ENCODE results near the gene CYP2W1.

Gene CYP2W1

GRCh38 chr7:944744-945143, 38.2 kb upstream of the CYP2W1 start:
- Histone ChIP-seq H3K4me2 (ENCODE audit: low read depth, low read length) (no peak overlapping the region), H3K79me2 (ENCODE audit: low read length) (no peaks in the 10 kb centered on the region), H3K36me3 (replicated peaks; ENCODE audit: insufficient read depth, low read length) (no peaks in the 10 kb centered on the region), H3K9me2 (replicated peaks; ENCODE audit: insufficient read depth, low read length) (no peaks in the 10 kb centered on the region), H3K4me3 (ENCODE audit: low read length) (no peak overlapping the region), H3K27ac (ENCODE audit: low read length) (no peak overlapping the region), H3F3A (ENCODE audit: insufficient read depth, low read length) (no peaks in the 10 kb centered on the region), H3K27me3 (replicated peaks; ENCODE audit: insufficient read depth, low read length) (peaks cover 50% of the 10 kb centered on the region), H4K20me1 (ENCODE audit: insufficient read depth, low read length) (no peaks in the 10 kb centered on the region), H3K4me1 (ENCODE audit: low read length) (peaks cover 2% of the 10 kb centered on the region; the same call in 1 of the 2 replicates), H3K9ac (ENCODE audit: low read length) (no peak overlapping the region), H3K9me3 (replicated peaks; ENCODE audit: insufficient read depth, low read length) (no peaks in the 10 kb centered on the region), H2AFZ (ENCODE audit: low read length) (no peak overlapping the region)
- no peak for TF ChIP-seq EZH2 (optimal IDR thresholded peaks at IDR 0.05; ENCODE audit: low read depth, low read length)
- TF ChIP-seq EZH2phosphoT487 (IDR thresholded peaks at IDR 0.05; ENCODE audit: low read length): no peak
- no peak for TF ChIP-seq CTCF (IDR thresholded peaks at IDR 0.05; ENCODE audit: low read length)
- DNase-seq: no peak

GRCh38 chr7:945147-945555, 37.8 kb upstream of the CYP2W1 start:
- no peaks in the 10 kb centered on the region for H3K9me2 ChIP-seq (replicated peaks; ENCODE audit: insufficient read depth, low read length)
- no peak overlapping the region for H3K27ac ChIP-seq (ENCODE audit: low read length)
- no peaks in the 10 kb centered on the region for H3K9me3 ChIP-seq (replicated peaks; ENCODE audit: insufficient read depth, low read length)
- H3K36me3 ChIP-seq (replicated peaks; ENCODE audit: insufficient read depth, low read length): no peaks in the 10 kb centered on the region
- H3K4me1 ChIP-seq (ENCODE audit: low read length): peaks cover 4% of the 10 kb centered on the region; the same call in 1 of the 2 replicates
- H3K4me3 ChIP-seq (ENCODE audit: low read length): no peak overlapping the region
- no peaks in the 10 kb centered on the region for H4K20me1 ChIP-seq (ENCODE audit: insufficient read depth, low read length)
- DNase-seq: no peak
- H3K4me2 ChIP-seq (ENCODE audit: low read depth, low read length): no peak overlapping the region
- TF ChIP-seq EZH2 (optimal IDR thresholded peaks at IDR 0.05; ENCODE audit: low read depth, low read length): no peak
- TF ChIP-seq CTCF (IDR thresholded peaks at IDR 0.05; ENCODE audit: low read length): no peak
- no peak for TF ChIP-seq EZH2phosphoT487 (IDR thresholded peaks at IDR 0.05; ENCODE audit: low read length)
- peaks cover 46% of the 10 kb centered on the region for H3K27me3 ChIP-seq (replicated peaks; ENCODE audit: insufficient read depth, low read length)
- no peaks in the 10 kb centered on the region for H3F3A ChIP-seq (ENCODE audit: insufficient read depth, low read length)
- H2AFZ ChIP-seq (ENCODE audit: low read length): no peak overlapping the region
- no peaks in the 10 kb centered on the region for H3K79me2 ChIP-seq (ENCODE audit: low read length)
- H3K9ac ChIP-seq (ENCODE audit: low read length): no peak overlapping the region

- H3K36me3 ChIP-seq (replicated peaks; ENCODE audit: insufficient read depth, low read length): no peaks in the 10 kb centered on the region
- no peaks in the 10 kb centered on the region for H4K20me1 ChIP-seq (ENCODE audit: insufficient read depth, low read length)
- no peak overlapping the region for H3K27ac ChIP-seq (ENCODE audit: low read length)
- no peak overlapping the region for H3K4me2 ChIP-seq (ENCODE audit: low read depth, low read length)
- H3K79me2 ChIP-seq (ENCODE audit: low read length): no peaks in the 10 kb centered on the region
- TF ChIP-seq EZH2phosphoT487 (IDR thresholded peaks at IDR 0.05; ENCODE audit: low read length) (no peak), CTCF (IDR thresholded peaks at IDR 0.05; ENCODE audit: low read length) (no peak), EZH2 (optimal IDR thresholded peaks at IDR 0.05; ENCODE audit: low read depth, low read length) (no peak)
- no peaks in the 10 kb centered on the region for H3F3A ChIP-seq (ENCODE audit: insufficient read depth, low read length)
- no peak for DNase-seq
- H3K9ac ChIP-seq (ENCODE audit: low read length): no peak overlapping the region
- no peak overlapping the region for H3K4me3 ChIP-seq (ENCODE audit: low read length)
- no peak overlapping the region for H2AFZ ChIP-seq (ENCODE audit: low read length)
- no peaks in the 10 kb centered on the region for H3K9me3 ChIP-seq (replicated peaks; ENCODE audit: insufficient read depth, low read length)
- H3K9me2 ChIP-seq (replicated peaks; ENCODE audit: insufficient read depth, low read length): no peaks in the 10 kb centered on the region
- H3K27me3 ChIP-seq (replicated peaks; ENCODE audit: insufficient read depth, low read length): peaks cover 40% of the 10 kb centered on the region
- H3K4me1 ChIP-seq (ENCODE audit: low read length): peaks cover 4% of the 10 kb centered on the region; the same call in 1 of the 2 replicates
These were observed 37.3 kb upstream of the CYP2W1 start for GRCh38 chr7:945556-946255.
